Measurements from ENCODE around the gene FUNDC2. TPM values are rescaled to one million over a fixed set of nuclear protein-coding genes. Genes with fewer than 3 reads are reported as not detected.
A peak's percentile ranks its signal among the peaks of the same experiment; 100 is the strongest.

FUNDC2 gene
- total RNA-seq, 1 donor from 2014 or later = 62.0 TPM

DNA sequence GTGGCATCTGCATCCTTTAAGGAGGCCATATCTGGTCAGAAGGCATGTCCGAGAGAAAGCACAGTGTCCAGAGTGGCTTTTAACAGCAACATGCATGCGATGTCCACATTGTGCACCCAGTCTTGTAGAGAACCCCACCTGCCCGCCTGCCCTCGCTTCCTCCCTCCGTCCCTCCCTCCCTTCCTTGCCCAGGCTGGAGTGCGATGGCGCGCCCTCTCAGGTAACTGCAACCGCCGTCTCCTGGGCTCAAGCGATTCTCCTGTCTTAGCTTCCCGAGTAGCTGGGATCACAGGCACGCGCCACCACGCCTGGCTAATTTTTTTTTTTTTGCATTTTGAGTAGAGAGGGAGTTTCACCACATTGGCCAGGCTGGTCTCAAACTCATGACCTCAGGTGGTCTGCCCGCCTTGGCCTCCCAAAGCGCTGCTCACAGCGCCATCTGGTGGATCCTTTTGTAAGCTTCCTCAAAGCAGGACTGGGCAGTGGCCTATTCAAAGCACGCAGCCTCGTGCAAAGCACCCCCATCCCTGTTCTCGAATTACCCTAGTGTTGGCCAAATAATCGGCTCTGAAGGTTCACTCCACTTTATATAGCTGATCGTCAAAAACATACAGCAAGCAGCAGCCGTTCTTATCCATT, 59.7 kb downstream of the FUNDC2 start:
- Mint-ChIP-seq H3K9me3 (no peaks in the 10 kb centered on the region), H3K27ac (no peak overlapping the region), H3K4me3 (no peak overlapping the region), H3K4me1 (no peaks in the 10 kb centered on the region), H3K36me3 (ENCODE audit: low read depth) (peaks cover 32% of the 10 kb centered on the region), H3K27me3 (no peaks in the 10 kb centered on the region)
- ATAC-seq (ENCODE audit: low read depth) (peak; percentile 61), DNase-seq (no peak)
- intact Hi-C loops (cut with micrococcal nuclease) = loop anchor here (1.0 kb wide), 2 partner anchors 105 to 168 kb away; no protein-coding TSS in a partner anchor
- TF ChIP-seq CTCF (IDR thresholded peaks at IDR 0.05) = no peak
- ChIA-PET CTCF (interaction anchor here (0.7 to 1.9 kb wide), 2 partner anchors 169 to 244 kb away, joined by 3 to 9 read pairs; no protein-coding TSS in a partner anchor), POLR2A (interaction anchor here (1.3 kb wide), 1 partner anchor 60 kb away, joined by 3 read pairs; the partner anchor contains the start of gene FUNDC2)

GRCh38 chrX:155086961-155087735, 60.5 kb downstream of the FUNDC2 start:
- H3K27ac Mint-ChIP-seq = no peak overlapping the region
- TF ChIP-seq CTCF (IDR thresholded peaks at IDR 0.05) = no peak
- H3K36me3 Mint-ChIP-seq (ENCODE audit: low read depth) = peaks cover 27% of the 10 kb centered on the region
- no peaks in the 10 kb centered on the region for H3K9me3 Mint-ChIP-seq
- H3K4me1 Mint-ChIP-seq = no peaks in the 10 kb centered on the region
- ChIA-PET POLR2A (no interaction called here), CTCF (interaction anchor here (0.7 to 1.9 kb wide), 2 partner anchors 169 to 245 kb away, joined by 3 to 9 read pairs; no protein-coding TSS in a partner anchor)
- DNase-seq (no peak), ATAC-seq (ENCODE audit: low read depth) (no peak)
- no peak overlapping the region for H3K4me3 Mint-ChIP-seq
- no peaks in the 10 kb centered on the region for H3K27me3 Mint-ChIP-seq
- intact Hi-C loops (cut with micrococcal nuclease) = loop anchor here (1.0 kb wide), 2 partner anchors 106 to 169 kb away; no protein-coding TSS in a partner anchor

DNA sequence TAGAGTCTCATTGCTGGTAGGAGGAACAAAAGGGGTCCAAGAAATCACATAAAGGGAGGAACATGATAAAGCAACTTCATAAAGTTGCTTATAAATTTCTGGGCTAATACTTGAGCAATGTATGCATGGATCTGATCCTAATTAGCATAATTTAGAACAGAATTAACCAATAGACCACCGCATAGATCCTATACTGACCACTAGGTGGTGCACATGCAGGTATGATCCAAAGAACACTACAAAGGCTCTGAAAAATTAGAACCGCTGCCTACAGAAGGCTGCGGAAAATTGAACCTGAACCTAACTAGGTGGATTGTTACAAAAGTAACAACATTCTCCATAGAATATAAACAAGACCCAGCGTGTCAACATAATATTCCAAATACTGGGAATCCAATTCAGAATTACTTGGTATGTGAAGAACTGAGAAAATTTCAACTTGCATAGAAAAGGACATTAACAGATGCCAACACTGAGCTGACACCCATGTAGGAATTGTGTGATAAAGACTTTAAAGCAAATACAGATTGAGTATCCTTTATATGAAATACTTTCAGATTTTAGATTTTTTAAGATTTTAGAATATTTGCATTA, 67.9 kb downstream of the FUNDC2 start:
- Mint-ChIP-seq H3K9me3 (no peaks in the 10 kb centered on the region), H3K36me3 (ENCODE audit: low read depth) (peaks cover 38% of the 10 kb centered on the region), H3K27ac (no peak overlapping the region), H3K27me3 (no peaks in the 10 kb centered on the region), H3K4me1 (no peaks in the 10 kb centered on the region), H3K4me3 (no peak overlapping the region)
- intact Hi-C loops (cut with micrococcal nuclease) = loop anchor here (2.0 to 5.0 kb wide), 2 partner anchors 123 to 556 kb away; partner anchors contain the start of gene VBP1
- ChIA-PET CTCF (interaction anchor here (0.8 to 1.9 kb wide), 3 partner anchors 9 to 177 kb away, joined by 3 to 8 read pairs (median 4); partner anchors contain the start of gene VBP1), POLR2A (no interaction called here)
- DNase-seq = no peak
- ATAC-seq (ENCODE audit: low read depth) = peak; percentile 56
- TF ChIP-seq CTCF (IDR thresholded peaks at IDR 0.05) = no peak

- DNase-seq (no peak), ATAC-seq (ENCODE audit: low read depth) (no peak)
- H3K4me3 Mint-ChIP-seq = no peak overlapping the region
- intact Hi-C loops (cut with micrococcal nuclease) = no loop called here
- H3K27me3 Mint-ChIP-seq = no peaks in the 10 kb centered on the region
- no peak for TF ChIP-seq CTCF (IDR thresholded peaks at IDR 0.05)
- H3K4me1 Mint-ChIP-seq = peaks cover 3% of the 10 kb centered on the region
- CTCF ChIA-PET = no interaction called here
- POLR2A ChIA-PET = no interaction called here
- H3K9me3 Mint-ChIP-seq = no peaks in the 10 kb centered on the region
- H3K36me3 Mint-ChIP-seq (ENCODE audit: low read depth) = peaks cover 34% of the 10 kb centered on the region
- no peak overlapping the region for H3K27ac Mint-ChIP-seq
Measured at GRCh38 chrX:155105919-155106318, 79.3 kb downstream of the FUNDC2 start.

GRCh38 chrX:155108427-155108826, 81.8 kb downstream of the FUNDC2 start:
- DNase-seq (no peak), ATAC-seq (ENCODE audit: low read depth) (no peak)
- peaks cover 3% of the 10 kb centered on the region for H3K4me1 Mint-ChIP-seq
- POLR2A ChIA-PET = no interaction called here
- CTCF ChIA-PET = no interaction called here
- H3K4me3 Mint-ChIP-seq = no peak overlapping the region
- H3K36me3 Mint-ChIP-seq (ENCODE audit: low read depth) = peaks cover 32% of the 10 kb centered on the region
- intact Hi-C loops (cut with micrococcal nuclease) = no loop called here
- no peaks in the 10 kb centered on the region for H3K9me3 Mint-ChIP-seq
- H3K27ac Mint-ChIP-seq = no peak overlapping the region
- no peak for TF ChIP-seq CTCF (IDR thresholded peaks at IDR 0.05)
- no peaks in the 10 kb centered on the region for H3K27me3 Mint-ChIP-seq

Measured in activated B cell treated with CpG ODN at 0.5 μM for 24 hours (primary cell).